HCEC 1CT (cell line): ENCODE data around the gene HSDL1.
"Not testable (repeated sequence)": the region's sequence is repeated elsewhere in the genome, so short reads cannot be mapped to it uniquely, and the experiment has no call there.

Source experiments
- DNase-seq: peaks from one replicate; pipeline ENCODE4 v3.0.0-alpha.2; 2017

HSDL1 gene

GRCh38 chr16:84137769-84138357, 7.1 kb downstream of the HSDL1 start:
- DNase-seq, result no peak

- DNase-seq, result no peak
Observed at GRCh38 chr16:84137287-84137686, 7.7 kb downstream of the HSDL1 start.

- DNase-seq, result no peak
Observed at GRCh38 chr16:84136331-84137125, 8.4 kb downstream of the HSDL1 start.

GRCh38 chr16:84132527-84133285, 12.3 kb downstream of the HSDL1 start:
- no peak for DNase-seq

GRCh38 chr16:84131117-84131516, 13.9 kb downstream of the HSDL1 start:
- DNase-seq, result no peak

- no peak for DNase-seq
Observed at GRCh38 chr16:84124257-84125073, 20.5 kb downstream of the HSDL1 start.

GRCh38 chr16:84121007-84121406, 24.0 kb downstream of the HSDL1 start:
- DNase-seq, result no peak

- no peak for DNase-seq
Observed at GRCh38 chr16:84120023-84120422, 25.0 kb downstream of the HSDL1 start.

- no peak for DNase-seq
Observed at GRCh38 chr16:84119368-84119767, 25.6 kb downstream of the HSDL1 start.

- not testable (repeated sequence) for DNase-seq
Observed at GRCh38 chr16:84118315-84118714, 26.7 kb downstream of the HSDL1 start.

- DNase-seq, result peak; percentile 13
Observed at GRCh38 chr16:84117494-84117843, 27.5 kb downstream of the HSDL1 start.

GRCh38 chr16:84116720-84117493, 28.1 kb downstream of the HSDL1 start, which contains the start of gene MBTPS1:
Gene MBTPS1, minus strand, starts transcription at chr16:84116942. Its CDS starts 15,159 bp downstream, at chr16:84101783.
- peak; percentile 97 for DNase-seq

GRCh38 chr16:84115919-84116719, 28.9 kb downstream of the HSDL1 start:
- peak; percentile 30 for DNase-seq

GRCh38 chr16:84111949-84112348, 33.0 kb downstream of the HSDL1 start:
- DNase-seq, result not testable (repeated sequence)

GRCh38 chr16:84111525-84111924, 33.5 kb downstream of the HSDL1 start:
- DNase-seq, result no peak

- no peak for DNase-seq
Observed at GRCh38 chr16:84110527-84110926, 34.5 kb downstream of the HSDL1 start.

GRCh38 chr16:84109598-84110335, 35.2 kb downstream of the HSDL1 start:
- DNase-seq, result no peak

- DNase-seq, result no peak
Observed at GRCh38 chr16:84107921-84108320, 37.1 kb downstream of the HSDL1 start.

- no peak for DNase-seq
Observed at GRCh38 chr16:84105948-84106740, 38.8 kb downstream of the HSDL1 start.
